HCT116 (cell line): ENCODE measurements around the gene AMY2B. TPM values are rescaled to one million over a fixed set of nuclear protein-coding genes. Genes with fewer than 3 reads are reported as not detected.
"Not testable (repeated sequence)": the region's sequence is repeated elsewhere in the genome, so short reads cannot be mapped to it uniquely, and the experiment has no call there.

Experiments used
- ATAC-seq: fragments of 200-7000 bp; cut with Tn5 transposase; 2 replicates; pipeline ENCODE4 v1.9.1; 2020; ENCODE audit warnings: mild to moderate bottlenecking, moderate library complexity
- Bru-seq: library from RNA; stranded (reverse); fragments of 400-500 nt; gene quantifications from one replicate; lab custom pipeline; 2021; lab: Mats Ljungman, UMichigan
- BruChase-seq, 2 experiments: library from RNA; stranded (reverse); fragments of 400-500 nt; gene quantifications; one replicate each; lab custom pipeline; 2021; lab: Mats Ljungman, UMichigan
- BruUV-seq: library from RNA; stranded (reverse); fragments of 400-500 nt; replicated peaks from 2 replicates; lab custom pipeline; 2021; lab: Mats Ljungman, UMichigan
- CTCF ChIA-PET: fragments of 300-600 bp; sonication (Branson Sonifier 250); formaldehyde crosslinking; loops from one replicate; lab custom pipeline; 2021; ENCODE audit warnings: antibody characterized with exemption; lab: Charles Lee
- POLR2A ChIA-PET: fragments of 300-600, 350-600 bp; sonication (Branson Sonifier 250); formaldehyde crosslinking; loops from one replicate; lab custom pipeline; 2021; ENCODE audit warnings: antibody characterized with exemption; lab: Charles Lee
- RAD21 ChIA-PET, 2 experiments: fragments of 300-600 bp; sonication (Branson Sonifier 250); formaldehyde crosslinking; loops; one replicate each; lab custom pipeline; 2023; ENCODE audit warnings: low total read pairs in 2 of 2; ENCODE audit not compliant: uncharacterized antibody in 2 of 2, unreplicated experiment in 2 of 2, low non-redundant PET in 1 of 2; lab: Charles Lee
- DNase-seq: peaks from one replicate; pipeline ENCODE4 v3.0.0-alpha.2; 2010; ENCODE audit warnings: low read depth, low spot score
- H2AFZ ChIP-seq: fragments of 200-600 bp; shearing (Covaris generic), sonication (generic); 2 replicates; pipeline ENCODE4 v1.6.1; 2017; ENCODE audit warnings: low read depth, mixed run types, mixed read lengths, antibody characterized with exemption, low read length; ENCODE audit not compliant: poor library complexity, severe bottlenecking
- H3K27ac ChIP-seq: 2 replicates; pipeline ENCODE4 v1.5.1; 2012; ENCODE audit warnings: low read depth, low read length
- H3K27me3 ChIP-seq: fragments of 200-600 bp; sonication (generic); 2 replicates; pipeline ENCODE4 v1.6.1; 2016; ENCODE audit warnings: mixed run types, low read length, mixed read lengths; ENCODE audit not compliant: insufficient read depth
- H3K36me3 ChIP-seq, 2 experiments: fragments of 200-500 bp in 1 of 2; fragments of 200-600 bp in 1 of 2; sonication (Bioruptor generic) in 1 of 2; sonication (generic) in 1 of 2; 2 replicates each; pipeline versions ENCODE4 v1.5.1 to v1.6.1; 2014 to 2016; ENCODE audit warnings: low read length in 2 of 2, inconsistent platforms in 1 of 2, mixed read lengths in 1 of 2, mixed run types in 1 of 2; ENCODE audit not compliant: insufficient read depth in 2 of 2, control insufficient read depth in 1 of 2
- H3K4me1 ChIP-seq, 2 experiments: fragments of 200-600 bp in 1 of 2; sonication (generic) in 1 of 2; 2 replicates each; pipeline versions ENCODE4 v1.5.1 to v1.6.1; 2012 to 2017; ENCODE audit warnings: low read length in 2 of 2, inconsistent platforms in 1 of 2, mild to moderate bottlenecking in 1 of 2, mixed read lengths in 1 of 2, mixed run types in 1 of 2, moderate library complexity in 1 of 2; ENCODE audit not compliant: insufficient read depth in 2 of 2, control insufficient read depth in 1 of 2
- H3K4me2 ChIP-seq: fragments of 200-600 bp; sonication (generic); 2 replicates; pipeline ENCODE4 v1.6.1; 2017; ENCODE audit warnings: mixed run types, low read length, mixed read lengths
- H3K4me3 ChIP-seq, 2 experiments: fragments of 200-600 bp in 1 of 2; sonication (generic) in 1 of 2; replicated peaks in 1 of 2; 2 replicates each; pipeline ENCODE4 v1.5.1; 2011 to 2016; ENCODE audit warnings: low read length in 2 of 2, control low read depth in 1 of 2, low read depth in 1 of 2, mild to moderate bottlenecking in 1 of 2, mixed read lengths in 1 of 2, mixed run types in 1 of 2
- H3K79me2 ChIP-seq: fragments of 200-600 bp; sonication (generic); 2 replicates; pipeline ENCODE4 v1.6.1; 2017; ENCODE audit warnings: mild to moderate bottlenecking, mixed run types, low read length, moderate library complexity, mixed read lengths; ENCODE audit not compliant: insufficient read depth
- H3K9ac ChIP-seq: fragments of 200-600 bp; sonication (generic); 2 replicates; pipeline ENCODE4 v1.6.1; 2016; ENCODE audit warnings: low read length, mixed read lengths
- H3K9me2 ChIP-seq: fragments of 200-600 bp; sonication (generic), shearing (Covaris generic); 2 replicates; pipeline ENCODE4 v1.6.1; 2017; ENCODE audit warnings: mixed run types, mild to moderate bottlenecking, moderate library complexity; ENCODE audit not compliant: insufficient read depth
- H3K9me3 ChIP-seq, 2 experiments: fragments of 200-500 bp in 1 of 2; fragments of 200-600 bp in 1 of 2; sonication (Bioruptor generic) in 1 of 2; sonication (generic) in 1 of 2; 2 replicates each; pipeline ENCODE4 v1.6.1; 2014 to 2017; ENCODE audit warnings: low read length in 2 of 2, mixed read lengths in 2 of 2, inconsistent platforms in 1 of 2, low read depth in 1 of 2, mild to moderate bottlenecking in 1 of 2, mixed run types in 1 of 2, moderate library complexity in 1 of 2; ENCODE audit not compliant: control insufficient read depth in 1 of 2, insufficient read depth in 1 of 2
- H4K20me1 ChIP-seq: fragments of 200-600 bp; sonication (generic), shearing (Covaris generic); 2 replicates; pipeline ENCODE4 v1.6.1; 2017; ENCODE audit warnings: mixed run types, mild to moderate bottlenecking, moderate library complexity; ENCODE audit not compliant: insufficient read depth
- POLR2AphosphoS5 ChIP-seq: IDR thresholded peaks from 2 replicates; pipeline ENCODE4 v1.6.1; 2011; ENCODE audit warnings: mild to moderate bottlenecking, low read depth, low read length, moderate library complexity
- SP1 ChIP-seq: IDR thresholded peaks from 2 replicates; pipeline ENCODE4 v1.6.1; 2012; ENCODE audit warnings: low read depth
- TCF7L2 ChIP-seq: IDR thresholded peaks from 2 replicates; pipeline ENCODE4 v1.7.0; 2011; ENCODE audit warnings: borderline replicate concordance, inconsistent platforms; ENCODE audit not compliant: insufficient read depth, insufficient read length; ENCODE audit errors: extremely low read depth
- intact Hi-C: fragments of 100-400 bp; cut with micrococcal nuclease; formaldehyde crosslinking; loops from 2 replicates; pipeline ENCODE4 v1.10.0; 2022
- long read RNA-seq: library from polyadenylated mRNA; unstranded; transcript quantifications from one replicate; pipeline ENCODE4 v2.0.0, GENCODE V29; 2021; ENCODE audit not compliant: unreplicated experiment
- polyA plus RNA-seq: library from polyadenylated mRNA; unstranded; fragments of >200 nt; gene quantifications from 2 replicates; pipeline ENCODE4 v1.2.1, GENCODE V29; 2012; ENCODE audit warnings: missing spikeins
- total RNA-seq: library from RNA; stranded (reverse); gene quantifications from one replicate; pipeline ENCODE4 v1.2.1, GENCODE V29; 2021; ENCODE audit not compliant: unreplicated experiment

The AMY2B gene
- 2.6 TPM for total RNA-seq
- 1.3 and 1.8 TPM in 2 replicates for polyA plus RNA-seq
- percentile 43 among the genes with signal in this experiment for Bru-seq, nascent RNA
- percentile 50 among the genes with signal in this experiment for BruChase-seq, experiment 1, labeled RNA remaining after a 6-hour chase
- BruChase-seq, experiment 2, labeled RNA remaining after a 2-hour chase, result percentile 47 among the genes with signal in this experiment
- long read RNA-seq, result 0 reads

DNA sequence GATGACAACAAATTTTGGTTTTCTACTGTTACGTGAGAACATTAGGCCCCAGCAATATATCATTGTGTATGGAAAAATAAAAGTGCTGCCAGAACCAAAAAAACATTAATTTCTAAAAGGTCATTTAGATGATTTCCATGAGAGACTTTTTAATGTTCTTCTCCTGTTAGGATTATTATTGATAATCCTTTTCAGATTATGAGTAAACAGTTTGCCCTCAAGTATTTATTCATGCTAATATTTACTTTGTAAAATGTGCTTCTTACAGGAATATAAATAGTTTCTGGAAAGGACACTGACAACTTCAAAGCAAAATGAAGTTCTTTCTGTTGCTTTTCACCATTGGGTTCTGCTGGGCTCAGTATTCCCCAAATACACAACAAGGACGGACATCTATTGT is at the start of gene AMY2B:
TSS of gene AMY2B (plus strand) at position 301 of the 400 bp plus-strand sequence. CDS start at position 315, 14 bp downstream.
- H3K4me1 ChIP-seq, intact Hi-C loops, H3K27me3 ChIP-seq, POLR2A ChIA-PET, H3K9me3 ChIP-seq, H3K79me2 ChIP-seq, H3K36me3 ChIP-seq, H3K4me3 ChIP-seq, DNase-seq, CTCF ChIA-PET, ATAC-seq, H3K4me2 ChIP-seq, H4K20me1 ChIP-seq, RAD21 ChIA-PET, H3K27ac ChIP-seq, H3K9me2 ChIP-seq, H3K9ac ChIP-seq, BruUV-seq, H2AFZ ChIP-seq: not testable (repeated sequence)

DNA sequence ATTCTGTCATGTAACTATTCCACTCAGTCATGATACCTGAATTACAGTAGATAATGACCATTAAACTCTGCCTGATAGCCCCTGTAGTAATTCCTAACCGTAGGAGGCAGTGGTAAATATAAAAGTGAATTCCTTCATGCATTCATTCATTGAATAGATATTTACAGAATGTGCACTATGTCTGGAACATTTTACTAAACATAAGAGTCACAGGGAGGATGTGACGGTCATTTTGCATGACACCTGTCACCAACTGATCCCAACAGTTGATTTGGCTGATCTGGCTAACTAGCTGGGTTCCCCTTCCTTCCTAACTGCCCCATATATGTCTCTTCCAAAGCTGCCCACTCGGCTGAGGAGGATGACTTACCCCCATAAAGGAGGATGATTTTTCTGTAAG is 48.0 kb upstream of the AMY2B start:
- no peak for ATAC-seq
- Histone ChIP-seq H3K79me2 (peaks cover 25% of the 10 kb centered on the region), H3K4me1 (peaks cover 0 to 14% of the 10 kb centered on the region in 2 experiments; a peak in 2 of 4 replicates), H3K27ac (no peak overlapping the region), H3K4me2 (no peak overlapping the region), H3K4me3 (no peak overlapping the region), H3K9me3 (no peaks in the 10 kb centered on the region), H4K20me1 (no peaks in the 10 kb centered on the region), H3K9ac (no peak overlapping the region), H3K9me2 (no peaks in the 10 kb centered on the region), H3K36me3 (no peaks in the 10 kb centered on the region), H2AFZ (no peak overlapping the region), H3K27me3 (no peaks in the 10 kb centered on the region)
- POLR2A ChIA-PET, result no interaction called here
- TF ChIP-seq SP1 (no peak), POLR2AphosphoS5 (no peak), TCF7L2 (no peak)
- DNase-seq, result no peak
- CTCF ChIA-PET, result no interaction called here
- RAD21 ChIA-PET, result no interaction called here
- BruUV-seq, result no TSS peak
- intact Hi-C loops, result no loop called here
